ENCODE measurements around the gene ZNF358. TPM values are rescaled to one million over a fixed set of nuclear protein-coding genes. Genes with fewer than 3 reads are reported as not detected.
A peak's percentile ranks its signal among the peaks of the same experiment; 100 is the strongest.

The ZNF358 gene
- total and polyA plus RNA-seq, 2 of the 13 experiments (the other 11 are each of a cell fraction or from before 2014, with no cell fraction given): 9.1 to 37.0 TPM

GRCh38 chr19:7494416-7495098, 21.3 kb upstream of the ZNF358 start (continued):
- TF ChIP-seq THYN1 (CRISPR knock-in tag; IDR thresholded peaks at IDR 0.05; ENCODE audit: borderline replicate concordance, low read depth) (no peak), UBTF (CRISPR knock-in tag; IDR thresholded peaks at IDR 0.05) (peak; percentile 70), GABPA (IDR thresholded peaks at IDR 0.05; ENCODE audit: low read depth, low read length) (no peak), GABPA (CRISPR knock-in tag; IDR thresholded peaks at IDR 0.05; ENCODE audit: low read depth) (peak; percentile 12; the same call in 1 of the 2 replicates), ZNF563 (CRISPR knock-in tag; IDR thresholded peaks at IDR 0.05) (peak; percentile 55; the same call in 1 of the 2 replicates), ESRRA (CRISPR knock-in tag; IDR thresholded peaks at IDR 0.05; ENCODE audit: low read depth) (0 out of 2 replicates have a peak, but pooled peaks have one; percentile 14), ZHX1 (CRISPR knock-in tag; IDR thresholded peaks at IDR 0.05; ENCODE audit: low read depth) (0 out of 2 replicates have a peak, but pooled peaks have one; percentile 59), ZNF639 (CRISPR knock-in tag; conservative IDR thresholded peaks at IDR 0.05) (0 out of 2 replicates have a peak, but pooled peaks have one; percentile 46), POGZ (CRISPR knock-in tag; IDR thresholded peaks at IDR 0.05) (0 out of 2 replicates have a peak, but pooled peaks have one; percentile 8), ZNF543 (CRISPR knock-in tag; IDR thresholded peaks at IDR 0.05) (0 out of 2 replicates have a peak, but pooled peaks have one; percentile 20), MAX (IDR thresholded peaks at IDR 0.05) (peak; percentile 32), TCF12 (IDR thresholded peaks at IDR 0.05) (no peak), TCF12 (CRISPR knock-in tag; IDR thresholded peaks at IDR 0.05) (no peak)

All from HepG2 (cell line).